HL-60 (cell line): ENCODE measurements around the gene POLE.

Experiments used
- CTCF ChIP-seq: IDR thresholded peaks from one replicate; pipeline ENCODE4 v1.5.1; 2011; ENCODE audit warnings: low read length, control low read depth, inconsistent platforms; ENCODE audit not compliant: insufficient read depth
- GABPA ChIP-seq: IDR thresholded peaks from 2 replicates; pipeline ENCODE4 v1.6.1; 2012; ENCODE audit warnings: low read depth
- POLR2AphosphoS5 ChIP-seq: IDR thresholded peaks from 2 replicates; pipeline ENCODE4 v1.6.1; 2012; ENCODE audit warnings: low read depth
- REST ChIP-seq: IDR thresholded peaks from 2 replicates; pipeline ENCODE4 v1.6.1; 2012; ENCODE audit warnings: low read depth; ENCODE audit not compliant: insufficient replicate concordance
- SPI1 ChIP-seq: IDR thresholded peaks from 2 replicates; pipeline ENCODE4 v1.6.1; 2012; ENCODE audit warnings: low read depth, mild to moderate bottlenecking, borderline replicate concordance

- TF ChIP-seq CTCF (no peak), REST (no peak), POLR2AphosphoS5 (no peak), GABPA (no peak), SPI1 (no peak)
Observed at GRCh38 chr12:132618683-132619043, 68.5 kb downstream of the POLE start, which contains the start of gene P2RX2.
